Activated CD8-positive, alpha-beta memory T cell treated with anti-CD3 and anti-CD28 coated beads, Interleukin-2, amount 50 U/mL, for 1 hour (primary cell): ENCODE measurements around the gene BTNL2.
A peak's percentile ranks its signal among the peaks of the same experiment; 100 is the strongest.
"Not testable (repeated sequence)": the region's sequence is repeated elsewhere in the genome, so short reads cannot be mapped to it uniquely, and the experiment has no call there.

Experiments
- DNase-seq: peaks from one replicate; pipeline ENCODE4 v3.0.0-alpha.2; 2020; ENCODE audit errors: extremely low read depth

The BTNL2 gene, protein sequence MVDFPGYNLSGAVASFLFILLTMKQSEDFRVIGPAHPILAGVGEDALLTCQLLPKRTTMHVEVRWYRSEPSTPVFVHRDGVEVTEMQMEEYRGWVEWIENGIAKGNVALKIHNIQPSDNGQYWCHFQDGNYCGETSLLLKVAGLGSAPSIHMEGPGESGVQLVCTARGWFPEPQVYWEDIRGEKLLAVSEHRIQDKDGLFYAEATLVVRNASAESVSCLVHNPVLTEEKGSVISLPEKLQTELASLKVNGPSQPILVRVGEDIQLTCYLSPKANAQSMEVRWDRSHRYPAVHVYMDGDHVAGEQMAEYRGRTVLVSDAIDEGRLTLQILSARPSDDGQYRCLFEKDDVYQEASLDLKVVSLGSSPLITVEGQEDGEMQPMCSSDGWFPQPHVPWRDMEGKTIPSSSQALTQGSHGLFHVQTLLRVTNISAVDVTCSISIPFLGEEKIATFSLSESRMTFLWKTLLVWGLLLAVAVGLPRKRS

GRCh38 chr6:32406857-32407256, at the start of gene BTNL2:
TSS of gene BTNL2 (minus strand) at chr6:32407181. CDS start at chr6:32407123, 58 bp downstream.
- DNase-seq = no peak

- no peak for DNase-seq
These were observed 42.2 kb upstream of the BTNL2 start for GRCh38 chr6:32449088-32449736.

- no peak for DNase-seq
These were observed 41.0 kb upstream of the BTNL2 start for GRCh38 chr6:32447932-32448331.

DNA sequence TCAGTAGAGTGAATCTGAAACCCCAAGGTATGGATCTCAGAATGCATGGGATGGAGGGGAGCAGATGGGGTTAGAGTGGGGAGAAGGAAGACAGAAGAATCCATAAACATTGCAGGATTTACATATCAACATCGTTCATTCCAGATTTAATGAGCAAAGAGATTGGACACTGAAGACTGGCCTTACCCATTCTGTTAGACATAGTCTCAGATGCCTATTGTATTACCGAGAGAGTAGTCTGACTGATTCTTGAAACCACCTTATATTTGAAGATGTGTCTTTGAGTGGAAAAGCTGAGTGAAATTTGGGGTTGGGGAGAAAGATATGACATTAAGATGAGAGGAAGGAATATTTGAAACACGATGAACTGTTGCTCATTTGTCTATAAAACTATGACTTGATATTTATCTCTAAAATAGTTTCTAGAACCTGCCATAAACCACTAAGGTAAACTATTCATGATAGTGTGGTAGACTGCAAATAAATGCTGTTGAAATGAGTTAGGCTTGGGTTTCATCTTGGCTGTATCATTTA, 38.4 kb upstream of the BTNL2 start:
- DNase-seq = no peak

GRCh38 chr6:32444433-32444832, 37.5 kb upstream of the BTNL2 start:
- no peak for DNase-seq

DNA sequence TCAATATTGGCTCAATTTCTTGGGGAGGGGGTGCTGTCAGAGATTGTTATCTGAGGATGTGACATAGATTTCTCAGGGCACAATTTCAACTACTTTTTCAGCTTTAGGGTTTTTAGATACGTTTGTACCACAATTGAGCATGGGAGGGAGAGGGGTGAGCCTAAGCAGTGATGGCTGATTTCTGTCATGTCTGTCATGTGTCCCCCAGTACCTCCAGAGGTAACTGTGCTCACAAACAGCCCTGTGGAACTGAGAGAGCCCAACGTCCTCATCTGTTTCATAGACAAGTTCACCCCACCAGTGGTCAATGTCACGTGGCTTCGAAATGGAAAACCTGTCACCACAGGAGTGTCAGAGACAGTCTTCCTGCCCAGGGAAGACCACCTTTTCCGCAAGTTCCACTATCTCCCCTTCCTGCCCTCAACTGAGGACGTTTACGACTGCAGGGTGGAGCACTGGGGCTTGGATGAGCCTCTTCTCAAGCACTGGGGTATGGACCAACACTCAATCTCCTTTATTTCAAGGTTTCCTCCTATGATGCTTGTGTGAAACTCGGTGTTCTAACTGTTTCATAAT, 36.1 kb upstream of the BTNL2 start:
- DNase-seq = no peak

- DNase-seq = no peak
These were observed 35.3 kb upstream of the BTNL2 start for GRCh38 chr6:32442243-32442667.

DNA sequence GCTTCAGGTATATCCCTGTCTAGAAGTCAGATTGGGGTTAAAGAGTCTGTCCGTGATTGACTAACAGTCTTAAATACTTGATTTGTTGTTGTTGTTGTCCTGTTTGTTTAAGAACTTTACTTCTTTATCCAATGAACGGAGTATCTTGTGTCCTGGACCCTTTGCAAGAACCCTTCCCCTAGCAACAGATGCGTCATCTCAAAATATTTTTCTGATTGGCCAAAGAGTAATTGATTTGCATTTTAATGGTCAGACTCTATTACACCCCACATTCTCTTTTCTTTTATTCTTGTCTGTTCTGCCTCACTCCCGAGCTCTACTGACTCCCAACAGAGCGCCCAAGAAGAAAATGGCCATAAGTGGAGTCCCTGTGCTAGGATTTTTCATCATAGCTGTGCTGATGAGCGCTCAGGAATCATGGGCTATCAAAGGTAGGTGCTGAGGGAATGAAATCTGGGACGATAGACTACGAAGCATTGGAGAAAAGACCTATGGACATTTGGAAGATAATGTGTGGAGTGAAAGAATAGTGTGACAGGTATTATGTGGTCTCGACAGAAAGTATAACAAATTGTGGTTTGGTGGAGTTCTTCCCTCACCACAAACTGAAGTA, 32.7 kb upstream of the BTNL2 start, which contains the start of gene HLA-DRA:
HLA-DRA (plus strand) TSS at position 286 of the 613 bp plus-strand sequence; CDS start at position 350, 64 bp downstream.
- DNase-seq = peak; percentile 19

DNA sequence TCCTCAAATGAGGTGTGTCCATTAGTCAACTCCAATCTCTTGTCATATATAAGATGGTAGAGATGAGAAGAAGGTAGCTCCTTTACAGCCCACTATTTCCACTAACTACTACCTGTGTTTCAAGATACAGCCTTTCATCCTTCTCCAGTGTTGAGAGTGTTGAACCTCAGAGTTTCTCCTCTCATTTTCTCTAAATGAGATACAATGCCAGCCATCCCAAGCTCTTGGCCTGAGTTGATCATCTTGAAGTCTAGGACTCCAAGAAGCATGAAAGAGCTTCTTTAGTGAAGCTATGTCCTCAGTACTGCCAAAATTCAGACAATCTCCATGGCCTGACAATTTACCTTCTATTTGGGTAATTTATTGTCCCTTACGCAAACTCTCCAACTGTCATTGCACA, 32.2 kb upstream of the BTNL2 start:
- DNase-seq = no peak

- DNase-seq = no peak
These were observed 30.2 kb upstream of the BTNL2 start for GRCh38 chr6:32436995-32437836.

DNA sequence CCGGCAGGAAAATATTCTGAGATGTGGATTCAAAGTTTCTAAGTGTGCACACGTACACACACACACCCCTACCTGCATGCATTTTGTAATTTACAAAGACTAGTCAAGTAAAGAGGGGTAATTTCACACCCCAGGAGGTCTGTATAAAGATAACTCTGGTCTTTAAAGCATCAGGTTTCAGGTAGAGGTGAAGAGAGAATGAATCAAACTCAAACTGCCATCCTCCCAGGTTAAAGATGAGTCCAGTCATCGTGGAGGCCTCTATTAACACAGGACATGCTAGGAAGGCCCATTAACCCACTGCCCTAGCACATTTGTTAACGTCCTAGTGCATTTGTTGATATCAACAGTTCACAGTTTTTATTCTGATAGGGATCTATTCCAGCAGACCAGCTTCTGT, 29.2 kb upstream of the BTNL2 start:
- DNase-seq = no peak

GRCh38 chr6:32433950-32434349, 27.0 kb upstream of the BTNL2 start:
- DNase-seq = not testable (repeated sequence)

GRCh38 chr6:32432050-32432450, 25.1 kb upstream of the BTNL2 start:
- no peak for DNase-seq

GRCh38 chr6:32431142-32431541, 24.2 kb upstream of the BTNL2 start:
- DNase-seq = no peak

DNA sequence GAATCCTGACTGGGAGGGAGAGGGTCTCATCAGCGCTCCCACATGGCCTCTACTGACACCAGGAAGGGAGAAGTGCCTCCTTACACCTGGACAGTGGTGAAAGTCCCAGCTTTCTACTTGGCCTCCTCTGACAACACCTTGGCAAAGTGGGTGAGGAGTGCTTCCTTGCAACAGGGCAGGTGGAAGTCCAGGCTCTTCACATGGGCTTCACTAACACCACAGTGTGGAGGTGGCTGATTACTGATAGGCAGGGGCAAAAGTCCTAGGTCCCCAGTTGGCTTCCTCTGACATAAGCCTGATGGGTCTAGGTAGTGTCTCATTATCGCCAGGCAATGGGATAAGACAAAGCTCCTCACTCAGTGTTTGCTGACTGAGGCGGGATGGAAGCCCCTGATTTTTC, 23.2 kb upstream of the BTNL2 start:
- DNase-seq = no peak

DNA sequence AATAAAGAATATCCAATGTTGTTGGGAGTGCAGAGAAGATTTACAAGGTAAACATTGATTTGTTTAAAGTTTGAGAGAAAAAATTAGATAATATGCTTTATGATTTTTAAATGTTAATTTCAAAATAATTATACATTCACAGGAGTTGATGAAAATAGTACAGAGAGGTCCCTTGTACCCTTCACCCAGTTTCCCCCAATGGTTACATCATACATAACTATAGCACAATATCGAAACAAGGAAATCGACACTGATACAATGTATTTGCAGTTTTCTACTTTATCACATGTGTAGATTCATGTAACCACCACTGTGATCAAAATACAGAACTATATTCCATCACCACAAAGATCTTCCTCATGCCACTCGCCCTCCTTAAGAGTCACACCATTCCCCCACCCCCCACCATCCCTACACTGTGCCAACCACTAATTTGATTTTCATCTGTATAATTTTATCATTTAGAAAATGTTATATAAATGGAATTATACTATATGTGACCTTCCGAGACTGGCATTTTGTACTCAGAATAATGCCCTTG, 21.0 kb upstream of the BTNL2 start:
- DNase-seq = no peak

DNA sequence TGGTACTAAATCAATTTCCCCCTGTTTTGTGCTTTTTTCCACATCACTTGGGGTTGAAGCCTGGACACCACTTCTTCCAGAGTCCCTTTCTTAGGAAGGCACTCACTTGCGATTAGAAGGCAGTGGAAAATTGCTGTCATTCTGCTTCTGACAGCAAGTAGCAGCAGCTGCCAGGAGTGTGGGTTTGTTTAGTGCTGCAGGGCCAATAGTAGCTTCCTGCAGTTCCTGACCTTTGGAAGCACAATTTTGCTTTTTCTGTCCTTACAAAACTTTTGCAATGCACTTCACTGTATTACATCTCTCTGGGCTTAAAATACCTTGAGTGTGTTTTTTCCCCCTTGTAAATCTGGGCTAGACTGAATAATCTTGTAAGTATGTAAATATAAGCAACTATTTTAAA, 20.2 kb upstream of the BTNL2 start:
- no peak for DNase-seq

DNA sequence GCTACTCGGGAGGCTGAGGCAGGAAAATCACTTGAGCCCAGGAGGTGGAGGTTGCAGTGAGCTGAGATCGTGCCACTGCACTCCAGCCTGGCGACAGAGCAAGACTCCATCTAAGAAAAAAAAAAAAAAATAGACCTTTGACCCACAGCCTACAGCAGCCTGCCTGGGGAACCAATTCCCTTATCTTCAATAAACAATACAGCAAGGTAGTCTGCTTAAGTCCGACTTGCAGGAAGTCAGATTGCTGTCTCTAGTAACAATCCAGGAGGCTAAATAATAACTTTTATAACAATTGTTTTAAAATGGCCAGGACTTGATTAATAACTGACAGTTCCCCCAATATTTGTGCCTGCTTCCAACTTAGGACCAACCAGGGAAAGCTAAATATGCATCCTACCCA, 19.4 kb upstream of the BTNL2 start:
- no peak for DNase-seq

- DNase-seq = no peak
These were observed 17.8 kb upstream of the BTNL2 start for GRCh38 chr6:32424589-32425300.

DNA sequence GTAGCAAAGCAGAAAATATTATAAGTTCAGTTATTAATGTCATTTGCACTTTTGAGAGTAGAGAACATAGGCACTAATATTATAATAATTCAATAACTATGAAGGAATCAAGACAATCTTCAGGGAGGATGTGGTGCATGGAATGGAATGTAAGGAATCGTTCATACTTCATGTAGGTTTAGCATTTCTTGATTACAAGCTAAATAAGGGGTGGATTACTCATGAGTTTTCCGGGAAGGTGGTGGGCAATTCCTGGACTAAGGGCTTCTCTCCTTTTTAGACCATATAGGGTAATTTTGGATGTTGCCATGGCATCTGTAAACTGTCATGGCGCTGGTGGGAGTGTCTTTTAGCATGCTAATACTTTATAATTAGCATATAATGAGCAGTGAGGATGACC, 9.1 kb upstream of the BTNL2 start:
- DNase-seq = no peak
